ENCODE data around the gene NRIP3. TPM values are rescaled to one million over a fixed set of nuclear protein-coding genes. Genes with fewer than 3 reads are reported as not detected.

Gene NRIP3
- total RNA-seq: 9.7 and 11.8 TPM in 2 replicates

GRCh38 chr11:9003573-9004182, at the start of gene NRIP3:
Gene NRIP3, minus strand, starts transcription at chr11:9004001. Its CDS starts 66 bp downstream, at chr11:9003935.

GRCh38 chr11:8964324-8965320, 39.2 kb downstream of the NRIP3 start, which contains the start of gene TMEM9B:
Gene TMEM9B, minus strand, starts transcription at chr11:8964442. Its CDS starts 129 bp downstream, at chr11:8964313.

GRCh38 chr11:8942518-8943066, 61.2 kb downstream of the NRIP3 start, which contains the start of gene ASCL3:
Gene ASCL3, minus strand, starts transcription at chr11:8943016. Its CDS starts 4,855 bp downstream, at chr11:8938161.

GRCh38 chr11:8932564-8933180, 71.1 kb downstream of the NRIP3 start, which contains the start of gene C11orf16:
Gene C11orf16, minus strand, starts transcription at chr11:8932947. Its CDS starts 639 bp downstream, at chr11:8932308.

Other genes starting within 250 kb of the NRIP3 start
- 44.0 and 44.9 TPM in 2 replicates for gene AKIP1, start 92.8 kb downstream of the NRIP3 start, total RNA-seq
- gene C11orf16, start 71.1 kb downstream of the NRIP3 start, total RNA-seq: not detected in 2 replicates
- gene ASCL3, start 61.0 kb downstream of the NRIP3 start, total RNA-seq: not detected in 2 replicates
- gene TMEM9B, start 39.6 kb downstream of the NRIP3 start, total RNA-seq: 31.5 and 33.0 TPM in 2 replicates
- gene SCUBE2, start 87.6 kb upstream of the NRIP3 start, total RNA-seq: 0.30 and 1.2 TPM in 2 replicates